ENCODE measurements around the gene ALDH16A1.

Gene ALDH16A1

GRCh38 chr19:49422407-49423070 is 30.5 kb upstream of the ALDH16A1 start:
- Histone ChIP-seq H3K27ac (replicated peaks) (no peak overlapping the region), H3K4me3 (replicated peaks; ENCODE audit: insufficient read depth, low read length) (0 out of 2 replicates have a peak overlapping the region, but pooled peaks have one; percentile 7), H3K27me3 (ENCODE audit: insufficient read depth, poor library complexity, severe bottlenecking) (peaks cover 70% of the 10 kb centered on the region)
- peak in 1 of 2 experiments; percentile 51 for DNase-seq (ENCODE audit: low read depth in 1 of 2, low spot score in 1 of 2)
- TF ChIP-seq, protein P1, sequence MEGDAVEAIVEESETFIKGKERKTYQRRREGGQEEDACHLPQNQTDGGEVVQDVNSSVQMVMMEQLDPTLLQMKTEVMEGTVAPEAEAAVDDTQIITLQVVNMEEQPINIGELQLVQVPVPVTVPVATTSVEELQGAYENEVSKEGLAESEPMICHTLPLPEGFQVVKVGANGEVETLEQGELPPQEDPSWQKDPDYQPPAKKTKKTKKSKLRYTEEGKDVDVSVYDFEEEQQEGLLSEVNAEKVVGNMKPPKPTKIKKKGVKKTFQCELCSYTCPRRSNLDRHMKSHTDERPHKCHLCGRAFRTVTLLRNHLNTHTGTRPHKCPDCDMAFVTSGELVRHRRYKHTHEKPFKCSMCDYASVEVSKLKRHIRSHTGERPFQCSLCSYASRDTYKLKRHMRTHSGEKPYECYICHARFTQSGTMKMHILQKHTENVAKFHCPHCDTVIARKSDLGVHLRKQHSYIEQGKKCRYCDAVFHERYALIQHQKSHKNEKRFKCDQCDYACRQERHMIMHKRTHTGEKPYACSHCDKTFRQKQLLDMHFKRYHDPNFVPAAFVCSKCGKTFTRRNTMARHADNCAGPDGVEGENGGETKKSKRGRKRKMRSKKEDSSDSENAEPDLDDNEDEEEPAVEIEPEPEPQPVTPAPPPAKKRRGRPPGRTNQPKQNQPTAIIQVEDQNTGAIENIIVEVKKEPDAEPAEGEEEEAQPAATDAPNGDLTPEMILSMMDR (IDR thresholded peaks at IDR 0.05; ENCODE audit: insufficient read depth, low read length), result peak; percentile 28
- TF ChIP-seq SPI1 (IDR thresholded peaks at IDR 0.05; ENCODE audit: borderline replicate concordance, low read depth), result no peak

DNA sequence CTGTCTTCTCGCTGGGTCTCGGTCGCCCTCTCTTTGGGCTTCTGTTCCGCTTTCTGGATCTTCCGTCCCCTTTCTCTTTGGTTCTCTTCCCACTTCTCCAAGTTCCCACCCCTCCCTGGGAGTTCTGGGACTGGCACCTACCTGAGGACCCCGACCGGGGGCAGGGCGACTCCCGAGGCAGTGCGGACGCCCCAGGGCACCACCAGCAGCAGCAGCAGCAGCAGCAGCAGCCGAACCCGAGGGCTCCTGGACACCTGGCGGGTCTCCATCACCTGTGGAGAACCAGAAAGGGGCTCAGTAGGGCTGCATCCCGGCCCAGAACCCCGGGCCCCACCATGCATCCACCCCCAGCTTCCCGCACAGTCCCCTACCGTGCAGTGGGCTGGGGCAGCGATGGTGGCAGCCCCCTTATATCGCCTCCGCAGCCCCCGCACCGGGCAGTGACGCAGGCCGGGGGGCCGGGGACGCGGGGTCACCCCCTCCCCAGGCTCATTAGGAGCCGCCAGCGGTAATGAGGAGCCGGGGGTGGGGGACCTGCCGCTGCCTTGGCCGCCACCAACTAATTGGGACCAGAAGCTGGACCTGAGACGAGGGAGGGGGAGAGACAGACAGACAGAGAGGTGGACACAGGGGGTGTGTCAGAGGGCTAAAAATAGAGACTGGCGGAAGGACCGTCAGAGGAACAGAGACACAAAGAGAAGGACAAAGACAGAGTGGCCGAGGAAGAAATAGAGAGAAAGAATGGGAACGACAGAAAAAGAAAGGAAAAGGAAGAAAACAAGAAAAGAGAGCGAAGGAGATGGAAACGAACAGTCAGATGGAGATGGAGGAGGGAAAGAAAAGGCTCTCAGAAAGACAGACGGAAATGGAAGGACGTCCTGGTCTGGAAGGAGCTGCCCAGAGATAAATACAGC is 29.7 kb upstream of the ALDH16A1 start, which contains the start of gene PTH2:
PTH2 (minus strand) TSS at position 371 of the 914 bp plus-strand sequence; CDS start at position 269, 102 bp downstream.
- 0 out of 2 replicates have a peak within 1 kb of the TSS, but pooled peaks have one; percentile 7 for H3K4me3 ChIP-seq (replicated peaks; ENCODE audit: insufficient read depth, low read length)
- H3K27ac ChIP-seq (replicated peaks), result no peak within 1 kb of the TSS
- TF ChIP-seq SPI1 (IDR thresholded peaks at IDR 0.05; ENCODE audit: borderline replicate concordance, low read depth), result peak; percentile 37; the same call in 1 of the 2 replicates
- no peak for TF ChIP-seq GABPA (IDR thresholded peaks at IDR 0.05; ENCODE audit: low read depth)
- DNase-seq (ENCODE audit: low read depth in 1 of 2, low spot score in 1 of 2), result no peak
- peaks cover 74% of the 10 kb centered on the region for H3K27me3 ChIP-seq (ENCODE audit: insufficient read depth, poor library complexity, severe bottlenecking)

DNA sequence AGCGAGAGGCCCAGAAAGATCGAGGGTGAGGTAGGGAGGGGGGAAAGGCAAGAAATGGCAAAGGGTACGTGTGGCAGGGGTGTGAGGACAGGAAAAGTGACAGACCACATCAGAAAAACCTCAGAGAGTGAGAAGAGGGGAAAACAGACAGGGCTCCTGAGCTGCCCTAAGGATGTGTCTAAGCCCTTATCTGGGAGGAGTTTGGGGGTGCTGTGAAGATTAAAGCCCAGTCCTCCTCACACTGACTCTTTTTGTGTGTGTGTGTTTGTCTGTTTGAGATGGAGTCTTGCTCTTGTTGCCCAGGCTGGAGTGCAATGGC is 29.1 kb upstream of the ALDH16A1 start:
- peaks cover 80% of the 10 kb centered on the region for H3K27me3 ChIP-seq (ENCODE audit: insufficient read depth, poor library complexity, severe bottlenecking)

DNA sequence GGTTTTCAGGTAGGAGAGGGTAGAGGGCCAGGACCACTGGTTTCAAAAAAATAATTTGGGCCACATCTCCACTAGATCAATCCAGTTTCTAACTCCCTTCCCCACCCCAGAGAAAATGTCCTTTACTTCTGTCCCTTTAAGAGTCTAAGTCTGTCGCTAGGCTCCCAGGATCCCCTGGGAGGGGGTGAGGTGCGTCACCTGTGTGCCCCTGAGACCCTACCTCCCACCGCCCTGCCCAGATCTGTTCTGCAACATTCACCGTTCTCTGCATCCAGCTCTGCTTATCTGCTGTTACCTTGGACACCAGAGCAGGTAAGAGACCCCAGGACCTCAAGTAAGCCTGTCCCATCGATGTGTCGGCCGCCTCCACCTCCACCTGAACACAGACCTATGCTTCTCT is 27.8 kb upstream of the ALDH16A1 start, which contains the start of gene GFY:
GFY (plus strand) TSS at position 211 of the 400 bp plus-strand sequence. CDS start 1,043 bp downstream, outside the sequence.
- TF ChIP-seq POLR2AphosphoS5 (IDR thresholded peaks at IDR 0.05; ENCODE audit: low read depth) (no peak), GABPA (IDR thresholded peaks at IDR 0.05; ENCODE audit: low read depth) (no peak), REST (IDR thresholded peaks at IDR 0.05; ENCODE audit: insufficient replicate concordance, low read depth) (no peak), SPI1 (IDR thresholded peaks at IDR 0.05; ENCODE audit: borderline replicate concordance, low read depth) (no peak)
- TF ChIP-seq, protein P1 (IDR thresholded peaks at IDR 0.05; ENCODE audit: insufficient read depth, low read length), result no peak
- Histone ChIP-seq H3K4me3 (replicated peaks; ENCODE audit: insufficient read depth, low read length) (no peak within 1 kb of the TSS), H3K27ac (replicated peaks) (no peak within 1 kb of the TSS), H3K27me3 (ENCODE audit: insufficient read depth, poor library complexity, severe bottlenecking) (peaks cover 87% of the 10 kb centered on the region)
- DNase-seq (ENCODE audit: low read depth in 1 of 2, low spot score in 1 of 2), result no peak

More for the DNA sequence above, 29.1 kb upstream of the ALDH16A1 start:
- TF ChIP-seq GABPA (IDR thresholded peaks at IDR 0.05; ENCODE audit: low read depth) (no peak), REST (IDR thresholded peaks at IDR 0.05; ENCODE audit: insufficient replicate concordance, low read depth) (no peak), SPI1 (IDR thresholded peaks at IDR 0.05; ENCODE audit: borderline replicate concordance, low read depth) (no peak), POLR2AphosphoS5 (IDR thresholded peaks at IDR 0.05; ENCODE audit: low read depth) (no peak)
- TF ChIP-seq, protein P1 (IDR thresholded peaks at IDR 0.05; ENCODE audit: insufficient read depth, low read length), result no peak
- DNase-seq (ENCODE audit: low read depth in 1 of 2, low spot score in 1 of 2), result no peak
- no peak overlapping the region for H3K27ac ChIP-seq (replicated peaks)
- no peak overlapping the region for H3K4me3 ChIP-seq (replicated peaks; ENCODE audit: insufficient read depth, low read length)

All from HL-60 (cell line).